Right ventricle myocardium inferior (tissue), 1 donor: Measurements from ENCODE around the gene CAPN13. TPM values are rescaled to one million over a fixed set of nuclear protein-coding genes. Genes with fewer than 3 reads are reported as not detected.

Experiments
- ATAC-seq: fragments of 200-7000 bp; cut with Tn5 transposase; one replicate; pipeline ENCODE4 v1.9.1; 2020; ENCODE audit warnings: mild to moderate bottlenecking, moderate library complexity
- DNase-seq: peaks from one replicate; pipeline ENCODE4 v3.0.0; 2021; ENCODE audit errors: missing footprints
- intact Hi-C: fragments of 100-400 bp; cut with DNase I; formaldehyde crosslinking; loops from one replicate; pipeline ENCODE4 v1.11.0; 2022
- total RNA-seq: library from RNA; stranded (reverse); fragmentation: NEBNext Ultra II Directional; extraction: Animal tissue kit (Norgen Biotek cat#: 25700); gene quantifications from one replicate; pipeline ENCODE4 v1.2.1, GENCODE V29; 2021
- donor health status: DM: no; HTN: yes; CAD: no; lungs with severe emphysema.

Gene CAPN13
- total RNA-seq, 1 donor from 2014 or later: not detected

DNA sequence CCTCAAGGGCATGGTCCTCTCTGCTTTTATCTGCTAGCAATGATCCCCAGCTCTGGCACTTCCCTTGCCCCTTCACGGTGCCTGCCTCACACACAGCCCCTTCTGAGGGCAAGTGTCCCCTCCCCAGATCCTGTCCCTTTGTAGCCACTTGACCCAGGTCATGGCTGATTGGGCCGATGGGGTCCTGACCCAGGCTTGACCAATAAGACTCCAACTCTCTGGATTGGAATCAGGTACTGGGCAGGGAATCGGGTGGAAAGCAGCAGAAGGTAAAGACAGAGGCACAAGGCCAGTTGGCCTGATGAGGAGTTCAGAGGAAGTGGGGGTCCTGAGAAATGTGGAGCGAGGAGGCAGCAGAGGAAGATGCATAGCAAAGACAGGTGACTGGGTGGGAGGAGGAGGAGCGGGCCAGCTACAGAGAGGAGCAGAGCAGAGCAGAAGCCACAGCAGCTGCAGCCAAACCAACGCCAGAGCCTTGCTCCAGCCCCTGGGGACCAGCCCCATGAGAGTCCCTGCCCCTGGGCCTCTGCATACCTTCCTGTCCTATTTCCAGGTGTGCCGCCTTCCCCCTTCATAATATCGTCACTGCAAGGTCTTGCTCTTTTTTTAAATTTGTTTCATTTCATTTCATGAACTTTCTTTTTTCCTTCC is 39.1 kb downstream of the CAPN13 start:
- no peak for DNase-seq
- intact Hi-C loops: no loop called here
- ATAC-seq: no peak

DNA sequence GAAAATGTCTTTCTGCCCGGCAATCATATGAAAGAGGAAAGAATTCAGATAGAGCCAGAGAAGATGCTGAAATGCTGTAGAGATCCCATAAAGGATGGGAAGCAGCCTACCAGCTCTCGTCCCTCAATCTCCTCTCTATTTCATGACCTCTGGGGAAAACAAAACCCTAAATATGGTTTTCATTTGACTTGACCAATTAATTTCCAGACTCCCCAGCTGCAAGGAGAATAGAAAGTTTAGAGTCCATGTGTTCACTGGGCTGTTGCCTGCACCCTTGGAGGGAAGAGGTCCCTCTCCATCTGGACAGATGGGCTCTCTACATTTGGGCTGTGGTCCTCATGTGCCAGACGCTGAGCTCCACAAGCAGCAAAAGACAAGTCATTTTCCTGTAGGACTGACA is 40.6 kb downstream of the CAPN13 start:
- DNase-seq (no peak), ATAC-seq (no peak)
- intact Hi-C loops: no loop called here

DNA sequence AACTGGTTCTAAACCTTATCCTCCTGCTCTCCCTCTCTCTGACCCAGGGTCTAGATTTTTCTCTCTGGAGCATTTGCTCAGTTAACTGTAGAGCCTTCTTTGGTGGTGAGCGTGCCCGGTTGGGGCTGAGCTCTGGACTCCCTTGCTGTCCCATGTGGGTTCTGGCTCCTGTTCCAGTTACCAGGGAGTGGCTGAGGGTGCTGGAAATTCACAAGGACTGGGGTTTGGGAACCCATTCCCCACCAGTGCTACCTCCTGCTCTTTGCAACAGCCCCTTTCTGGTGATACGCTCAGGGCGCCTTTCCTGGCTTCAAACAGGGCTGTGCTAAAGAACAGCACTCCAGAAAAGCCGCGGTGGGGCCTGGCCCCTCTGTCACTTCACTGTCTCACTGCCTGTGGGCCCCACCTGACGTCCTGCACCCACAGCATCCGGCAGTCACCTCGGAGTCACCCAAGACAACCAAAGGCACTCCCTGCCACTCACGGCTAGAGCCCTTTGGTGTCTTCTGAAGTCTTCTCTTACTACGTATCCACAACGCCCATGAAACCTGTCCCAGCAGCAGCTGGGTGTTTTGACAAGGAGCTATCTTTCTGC is 41.3 kb downstream of the CAPN13 start:
- no peak for ATAC-seq
- DNase-seq: no peak
- intact Hi-C loops: no loop called here

- ATAC-seq (no peak), DNase-seq (no peak)
- intact Hi-C loops: no loop called here
Observed at GRCh38 chr2:30765191-30765590, 42.1 kb downstream of the CAPN13 start.

DNA sequence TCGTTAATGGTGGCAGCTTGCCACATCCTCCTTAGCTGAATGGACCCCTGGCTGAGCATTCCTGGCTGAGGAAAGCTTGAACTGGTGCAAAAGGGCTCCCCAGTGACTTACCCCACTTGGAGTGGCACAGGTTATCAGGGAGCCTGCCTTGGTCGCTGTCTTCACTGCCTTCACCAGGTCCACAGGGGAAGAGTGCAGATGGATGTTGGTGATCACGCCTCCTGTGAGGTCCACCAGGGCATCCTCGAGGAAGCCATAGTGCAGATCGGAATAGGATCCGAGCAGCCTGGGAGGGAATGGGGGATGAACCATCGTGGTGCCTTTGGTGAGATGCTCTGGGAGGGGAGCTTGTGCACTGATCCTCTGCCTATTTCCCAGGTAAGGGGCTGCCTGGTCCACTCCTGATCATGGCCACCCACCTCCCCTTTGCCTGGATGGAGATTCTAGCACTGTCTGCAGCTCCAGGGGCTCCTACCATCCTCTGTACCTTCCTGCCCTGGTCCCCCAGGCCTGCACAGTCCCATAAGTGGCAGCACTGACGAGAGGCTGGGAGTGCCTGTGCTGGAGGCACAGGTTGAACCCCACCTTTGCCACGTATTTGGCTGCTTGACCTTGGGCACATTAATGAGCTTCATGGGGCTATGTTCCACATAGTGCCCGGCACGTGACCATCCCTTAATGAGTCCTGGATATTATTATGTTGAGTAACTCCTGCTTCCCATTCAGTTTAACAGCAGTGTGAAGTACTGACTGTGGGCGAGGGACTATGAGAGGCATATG is 43.0 kb downstream of the CAPN13 start:
- ATAC-seq (no peak), DNase-seq (no peak)
- intact Hi-C loops: no loop called here

DNA sequence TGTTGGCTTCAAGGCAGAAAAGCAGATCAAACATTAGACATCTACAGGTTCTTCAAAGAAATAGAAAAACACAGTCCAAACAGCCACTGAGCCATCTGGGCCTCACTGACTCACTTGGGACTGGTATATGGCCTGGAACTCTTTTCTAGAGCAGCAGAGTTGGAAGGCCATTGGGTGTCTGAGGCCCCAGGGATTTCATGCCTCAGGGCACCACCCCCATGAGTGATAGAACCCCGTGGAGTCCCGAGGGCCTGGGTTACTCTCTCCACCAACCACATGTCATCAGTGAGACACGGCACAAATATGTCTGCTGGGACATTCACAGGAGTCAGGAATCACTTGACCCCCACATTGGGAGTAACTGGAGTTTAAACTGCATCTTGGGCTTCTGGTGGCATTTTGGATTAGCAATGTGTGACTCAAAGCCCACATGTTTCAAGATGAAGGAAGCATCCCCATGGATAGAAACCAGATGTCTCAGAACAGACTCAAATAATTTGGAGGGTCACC is 44.0 kb downstream of the CAPN13 start:
- no peak for DNase-seq
- no peak for ATAC-seq
- intact Hi-C loops: no loop called here

DNA sequence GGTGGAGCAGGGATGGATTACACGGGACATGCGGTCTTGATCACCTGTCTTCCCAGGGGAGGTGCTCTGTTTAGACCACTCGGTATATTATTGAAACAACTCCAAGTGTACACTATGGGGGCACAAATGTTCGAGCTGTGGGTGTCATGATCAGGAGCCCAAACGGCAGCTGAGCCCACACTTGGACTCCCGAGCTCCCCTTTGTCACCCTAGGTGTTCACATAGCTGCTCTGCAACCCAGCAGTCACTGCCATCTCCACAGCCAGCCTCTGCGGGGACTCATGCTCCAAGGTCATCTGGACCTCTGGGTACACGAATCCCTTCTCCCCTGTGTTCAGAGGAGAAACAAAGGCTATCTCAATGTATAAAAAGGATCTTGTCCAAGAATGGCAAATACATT is 46.0 kb downstream of the CAPN13 start:
- ATAC-seq (no peak), DNase-seq (no peak)
- intact Hi-C loops: no loop called here

DNA sequence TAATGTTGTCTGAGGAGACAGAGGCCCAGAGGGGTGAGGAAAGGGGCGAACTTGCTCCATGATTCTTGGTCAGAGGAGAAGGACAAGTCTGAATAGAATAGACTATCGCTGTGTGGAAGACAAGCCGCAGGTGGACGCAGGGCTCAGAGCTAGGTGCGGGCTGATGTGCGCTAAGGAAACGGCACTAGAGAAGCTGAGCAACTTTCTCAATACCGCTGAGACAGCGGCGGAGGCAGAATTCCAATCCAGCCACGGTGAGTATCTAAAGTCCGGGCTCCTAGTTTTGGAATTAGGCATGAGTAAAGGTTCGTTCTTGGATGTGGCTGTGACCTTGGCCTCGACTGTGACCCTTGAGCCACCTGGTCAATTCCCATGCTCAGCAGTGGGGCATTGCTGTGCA is 47.8 kb downstream of the CAPN13 start:
- DNase-seq (no peak), ATAC-seq (no peak)
- intact Hi-C loops: no loop called here

DNA sequence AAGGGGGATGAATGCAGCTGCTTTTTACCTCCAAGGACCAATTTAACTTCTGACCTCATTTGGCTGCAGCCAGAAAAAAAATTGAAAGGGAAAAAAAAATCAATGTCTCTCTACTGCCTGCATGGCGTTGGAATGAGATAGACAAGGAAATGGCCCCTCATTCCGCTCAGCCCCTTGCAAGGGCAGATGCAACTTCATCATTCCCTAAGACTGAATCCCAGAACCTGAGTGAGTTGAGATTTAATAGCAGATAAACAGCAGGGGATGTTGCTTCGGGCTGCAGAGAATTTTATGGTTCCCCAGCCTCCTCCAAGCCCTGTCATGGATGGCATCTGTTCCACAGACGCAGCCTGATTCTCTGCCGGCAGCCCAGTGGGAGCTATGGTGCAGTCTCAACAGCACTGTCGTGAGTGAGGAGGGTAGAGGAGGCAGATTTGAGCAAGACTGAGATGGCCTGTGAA is 49.0 kb downstream of the CAPN13 start:
- intact Hi-C loops: no loop called here
- DNase-seq (no peak), ATAC-seq (no peak)

GRCh38 chr2:30757749-30758148 is 49.5 kb downstream of the CAPN13 start:
- ATAC-seq: no peak
- no peak for DNase-seq
- intact Hi-C loops: no loop called here

DNA sequence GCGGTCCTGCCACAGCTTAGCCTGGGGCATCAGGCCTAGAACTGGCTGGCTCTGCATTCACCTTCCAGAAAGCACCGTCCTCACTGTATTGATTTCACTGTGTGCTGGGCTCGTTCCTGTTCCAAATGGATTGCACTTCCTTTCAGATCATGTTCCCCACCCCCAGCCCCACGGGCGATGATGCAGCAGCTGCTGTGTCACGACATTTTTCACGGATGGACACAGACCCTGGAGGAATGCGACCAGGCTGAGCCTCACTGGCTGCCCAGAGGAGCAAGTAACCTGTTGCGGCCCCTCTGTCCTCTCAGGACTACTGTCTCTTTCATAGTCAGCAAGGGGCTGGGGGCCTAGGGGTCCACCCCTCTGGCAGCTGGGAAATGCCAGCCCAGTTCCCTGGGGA is 50.3 kb downstream of the CAPN13 start:
- no peak for DNase-seq

GRCh38 chr2:30756051-30756719 is 51.1 kb downstream of the CAPN13 start:
- DNase-seq (no peak), ATAC-seq (no peak)
- intact Hi-C loops: no loop called here

More for the DNA sequence above, 50.3 kb downstream of the CAPN13 start:
- intact Hi-C loops: no loop called here
- ATAC-seq: no peak

GRCh38 chr2:30753630-30754029 is 53.6 kb downstream of the CAPN13 start:
- DNase-seq: no peak
- intact Hi-C loops: no loop called here
- ATAC-seq: no peak

GRCh38 chr2:30752811-30753210 is 54.4 kb downstream of the CAPN13 start:
- no peak for DNase-seq
- intact Hi-C loops: no loop called here
- ATAC-seq: no peak

DNA sequence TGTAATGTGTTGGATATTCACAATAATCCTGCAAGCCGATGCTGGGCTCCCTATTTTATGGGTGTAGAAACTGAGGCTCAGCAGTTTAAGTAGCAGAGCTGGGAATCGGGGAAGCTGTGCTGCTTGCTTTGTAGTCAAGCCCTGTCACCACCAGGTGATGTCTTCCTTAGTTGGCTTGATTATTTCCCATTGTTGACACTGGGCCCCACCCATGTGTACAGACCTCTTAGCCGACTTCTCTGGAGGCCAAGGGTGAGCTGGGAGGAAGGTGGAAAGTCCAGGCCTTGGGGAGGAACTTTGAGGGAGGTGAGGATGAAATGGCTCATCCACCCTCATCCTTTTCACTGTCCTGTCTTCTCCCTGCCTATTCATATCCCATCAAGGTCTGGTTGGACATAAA is 60.0 kb downstream of the CAPN13 start:
- DNase-seq: no peak
- no peak for ATAC-seq
- intact Hi-C loops: no loop called here

DNA sequence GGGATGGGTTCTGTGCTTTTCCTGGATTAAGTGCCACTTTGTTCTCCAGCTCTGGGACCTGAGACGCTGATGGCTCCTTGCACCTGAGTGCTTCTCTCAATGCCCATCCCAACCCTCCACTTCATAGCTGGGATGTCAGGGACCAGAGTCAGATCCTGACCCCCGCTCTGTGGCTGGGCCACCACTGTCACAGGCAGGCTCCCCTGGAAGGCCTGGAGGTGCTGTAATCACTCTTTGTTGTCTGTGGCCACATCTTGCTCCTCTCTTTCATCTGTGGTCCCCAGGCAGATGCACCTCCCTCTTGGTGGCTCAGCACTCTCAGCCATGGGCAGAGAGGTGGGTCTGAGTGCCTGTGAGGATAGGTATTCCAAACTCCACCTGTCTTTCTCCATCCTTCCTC is 62.4 kb downstream of the CAPN13 start:
- DNase-seq (no peak), ATAC-seq (no peak)
- intact Hi-C loops: no loop called here

GRCh38 chr2:30741576-30741975 is 65.7 kb downstream of the CAPN13 start:
- DNase-seq: no peak
- ATAC-seq: no peak
- intact Hi-C loops: no loop called here

GRCh38 chr2:30738141-30738911 is 68.9 kb downstream of the CAPN13 start:
- intact Hi-C loops: no loop called here
- DNase-seq (no peak), ATAC-seq (no peak)

- intact Hi-C loops: no loop called here
- no peak for DNase-seq
- no peak for ATAC-seq
Observed at GRCh38 chr2:30737326-30737610, 70.0 kb downstream of the CAPN13 start.
